Measurements from ENCODE around the gene AAR2. TPM values are rescaled to one million over a fixed set of nuclear protein-coding genes. Genes with fewer than 3 reads are reported as not detected.

AAR2 gene
- total RNA-seq, 1 experiment from 2014 or later: 22.5 TPM

- TF ChIP-seq GRHL2 (CRISPR knock-in tag; IDR thresholded peaks at IDR 0.05; ENCODE audit: insufficient replicate concordance, severe bottlenecking): no peak
- no peak for TF ChIP-seq ZMAT4 (CRISPR knock-in tag; IDR thresholded peaks at IDR 0.05)
These were observed 63.2 kb downstream of the AAR2 start (continued) for GRCh38 chr20:36299459-36299858.

DNA sequence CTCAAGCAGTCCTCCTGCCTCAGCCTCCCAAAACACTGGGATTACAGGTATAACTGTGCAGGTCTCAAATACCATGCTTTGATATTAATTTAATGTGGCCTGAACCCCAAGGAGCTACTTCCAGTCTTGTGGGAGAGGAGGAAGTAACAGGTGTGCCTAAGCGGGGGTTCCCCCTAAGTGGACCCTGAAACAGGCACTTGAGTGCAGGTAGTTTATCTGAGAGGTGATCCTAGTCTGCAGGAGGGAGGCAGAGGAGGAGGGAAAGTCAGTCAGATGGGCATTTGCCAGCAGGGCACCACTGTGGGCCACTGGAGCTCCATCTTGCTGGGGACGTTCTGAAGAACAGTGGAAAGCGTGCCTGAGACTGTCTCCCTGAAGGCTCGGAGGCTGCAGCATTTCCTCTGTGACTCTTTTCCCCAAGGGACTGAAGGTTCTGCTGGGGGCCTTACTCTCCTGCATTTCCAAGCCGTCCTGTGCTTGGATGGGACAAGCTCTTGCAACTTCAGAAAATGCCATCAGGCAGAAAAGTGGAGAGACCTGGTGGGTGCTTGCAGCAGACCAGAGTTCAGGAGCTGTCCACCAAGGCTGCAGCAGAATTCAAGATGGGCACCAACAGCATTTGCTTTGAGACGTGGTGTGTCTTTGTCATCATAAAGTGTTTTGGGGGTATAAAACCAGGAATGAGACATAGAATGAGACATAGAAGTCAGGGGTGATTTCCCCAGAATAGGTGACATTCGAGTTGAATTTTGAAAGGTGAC is 65.3 kb downstream of the AAR2 start:
- CTCF ChIA-PET: interaction anchor here (1.6 to 3.8 kb wide), 2 partner anchors 16 to 98 kb away, joined by 4 to 19 read pairs; no protein-coding TSS in a partner anchor
- POLR2A ChIA-PET: no interaction called here
- H3K4me3 Mint-ChIP-seq: no peak overlapping the region
- ATAC-seq (no peak), DNase-seq (ENCODE audit: low spot score) (no peak)
- H3K36me3 Mint-ChIP-seq: no peaks in the 10 kb centered on the region
- H3K27me3 Mint-ChIP-seq (ENCODE audit: low read depth): peaks cover 24% of the 10 kb centered on the region
- no peak overlapping the region for H3K27ac Mint-ChIP-seq
- TF ChIP-seq EMX1 (CRISPR knock-in tag; IDR thresholded peaks at IDR 0.05) (no peak), GRHL2 (CRISPR knock-in tag; IDR thresholded peaks at IDR 0.05; ENCODE audit: insufficient replicate concordance, severe bottlenecking) (no peak), CREB1 (CRISPR knock-in tag; IDR thresholded peaks at IDR 0.05) (no peak)
- peaks cover 13% of the 10 kb centered on the region for H3K4me1 Mint-ChIP-seq
- no peaks in the 10 kb centered on the region for H3K9me3 Mint-ChIP-seq

DNA sequence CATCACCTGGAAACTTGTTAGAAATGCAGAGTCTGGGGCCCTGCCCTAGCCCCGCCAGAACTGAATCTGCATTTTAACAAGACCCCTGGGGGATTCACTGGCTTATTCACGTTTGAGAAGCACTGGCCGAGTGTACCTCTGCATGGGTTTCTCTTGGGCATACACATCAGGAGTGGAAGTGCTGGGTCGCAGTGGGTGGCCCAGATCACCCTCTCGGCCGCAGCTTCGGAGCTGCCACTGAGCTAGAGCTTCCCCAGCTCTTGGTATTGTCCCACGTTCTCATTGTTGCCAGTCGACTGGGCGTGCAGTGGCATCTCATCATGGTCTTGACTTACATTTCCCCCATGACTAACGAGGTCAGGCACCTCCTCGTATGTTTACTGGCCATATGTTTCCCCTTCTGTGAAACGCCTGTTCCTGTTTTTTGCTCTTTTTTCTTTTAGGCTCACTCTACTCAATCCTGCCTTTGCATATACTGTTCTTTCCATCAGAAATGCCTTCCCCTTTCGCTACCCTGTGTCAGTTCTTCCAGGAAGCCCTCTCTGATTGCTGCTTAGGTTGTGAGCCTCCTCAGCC is 66.8 kb downstream of the AAR2 start:
- CTCF ChIA-PET: interaction anchor here (0.6 to 3.8 kb wide), 5 partner anchors 17 to 711 kb away, joined by 3 to 19 read pairs (median 4); no protein-coding TSS in a partner anchor
- TF ChIP-seq ATF1 (CRISPR knock-in tag; IDR thresholded peaks at IDR 0.05): no peak
- TF ChIP-seq ESRRA (CRISPR knock-in tag; IDR thresholded peaks at IDR 0.05; ENCODE audit: borderline replicate concordance): no peak
- TF ChIP-seq ZNF317 (CRISPR knock-in tag; IDR thresholded peaks at IDR 0.05; ENCODE audit: borderline replicate concordance, low read depth): no peak
- no peak for TF ChIP-seq NR1H2 (CRISPR knock-in tag; IDR thresholded peaks at IDR 0.05)
- TF ChIP-seq, protein P1, sequence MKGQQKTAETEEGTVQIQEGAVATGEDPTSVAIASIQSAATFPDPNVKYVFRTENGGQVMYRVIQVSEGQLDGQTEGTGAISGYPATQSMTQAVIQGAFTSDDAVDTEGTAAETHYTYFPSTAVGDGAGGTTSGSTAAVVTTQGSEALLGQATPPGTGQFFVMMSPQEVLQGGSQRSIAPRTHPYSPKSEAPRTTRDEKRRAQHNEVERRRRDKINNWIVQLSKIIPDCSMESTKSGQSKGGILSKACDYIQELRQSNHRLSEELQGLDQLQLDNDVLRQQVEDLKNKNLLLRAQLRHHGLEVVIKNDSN (CRISPR knock-in tag; IDR thresholded peaks at IDR 0.05): no peak
- no peak for TF ChIP-seq USF2 (CRISPR knock-in tag; IDR thresholded peaks at IDR 0.05)
- TF ChIP-seq ZNF425 (CRISPR knock-in tag; conservative IDR thresholded peaks at IDR 0.05): no peak
- no peak for TF ChIP-seq ATF3 (CRISPR knock-in tag; conservative IDR thresholded peaks at IDR 0.05)
- no peak for TF ChIP-seq MYBL2 (CRISPR knock-in tag; IDR thresholded peaks at IDR 0.05)
- ATAC-seq: no peak
- peaks cover 18% of the 10 kb centered on the region for H3K4me1 Mint-ChIP-seq
- H3K9me3 Mint-ChIP-seq: no peaks in the 10 kb centered on the region
- DNase-seq (ENCODE audit: low spot score): no peak
- no peaks in the 10 kb centered on the region for H3K36me3 Mint-ChIP-seq
- POLR2A ChIA-PET: no interaction called here
- H3K4me3 Mint-ChIP-seq: no peak overlapping the region
- H3K27ac Mint-ChIP-seq: no peak overlapping the region
- H3K27me3 Mint-ChIP-seq (ENCODE audit: low read depth): peaks cover 34% of the 10 kb centered on the region

- Mint-ChIP-seq H3K4me3 (no peak overlapping the region), H3K27ac (no peak overlapping the region), H3K4me1 (peaks cover 21% of the 10 kb centered on the region), H3K9me3 (no peaks in the 10 kb centered on the region), H3K36me3 (no peaks in the 10 kb centered on the region), H3K27me3 (ENCODE audit: low read depth) (peaks cover 40% of the 10 kb centered on the region)
- no peak for DNase-seq (ENCODE audit: low spot score)
- no peak for TF ChIP-seq ZNF532 (CRISPR knock-in tag; IDR thresholded peaks at IDR 0.05; ENCODE audit: borderline replicate concordance)
- TF ChIP-seq, protein P2, sequence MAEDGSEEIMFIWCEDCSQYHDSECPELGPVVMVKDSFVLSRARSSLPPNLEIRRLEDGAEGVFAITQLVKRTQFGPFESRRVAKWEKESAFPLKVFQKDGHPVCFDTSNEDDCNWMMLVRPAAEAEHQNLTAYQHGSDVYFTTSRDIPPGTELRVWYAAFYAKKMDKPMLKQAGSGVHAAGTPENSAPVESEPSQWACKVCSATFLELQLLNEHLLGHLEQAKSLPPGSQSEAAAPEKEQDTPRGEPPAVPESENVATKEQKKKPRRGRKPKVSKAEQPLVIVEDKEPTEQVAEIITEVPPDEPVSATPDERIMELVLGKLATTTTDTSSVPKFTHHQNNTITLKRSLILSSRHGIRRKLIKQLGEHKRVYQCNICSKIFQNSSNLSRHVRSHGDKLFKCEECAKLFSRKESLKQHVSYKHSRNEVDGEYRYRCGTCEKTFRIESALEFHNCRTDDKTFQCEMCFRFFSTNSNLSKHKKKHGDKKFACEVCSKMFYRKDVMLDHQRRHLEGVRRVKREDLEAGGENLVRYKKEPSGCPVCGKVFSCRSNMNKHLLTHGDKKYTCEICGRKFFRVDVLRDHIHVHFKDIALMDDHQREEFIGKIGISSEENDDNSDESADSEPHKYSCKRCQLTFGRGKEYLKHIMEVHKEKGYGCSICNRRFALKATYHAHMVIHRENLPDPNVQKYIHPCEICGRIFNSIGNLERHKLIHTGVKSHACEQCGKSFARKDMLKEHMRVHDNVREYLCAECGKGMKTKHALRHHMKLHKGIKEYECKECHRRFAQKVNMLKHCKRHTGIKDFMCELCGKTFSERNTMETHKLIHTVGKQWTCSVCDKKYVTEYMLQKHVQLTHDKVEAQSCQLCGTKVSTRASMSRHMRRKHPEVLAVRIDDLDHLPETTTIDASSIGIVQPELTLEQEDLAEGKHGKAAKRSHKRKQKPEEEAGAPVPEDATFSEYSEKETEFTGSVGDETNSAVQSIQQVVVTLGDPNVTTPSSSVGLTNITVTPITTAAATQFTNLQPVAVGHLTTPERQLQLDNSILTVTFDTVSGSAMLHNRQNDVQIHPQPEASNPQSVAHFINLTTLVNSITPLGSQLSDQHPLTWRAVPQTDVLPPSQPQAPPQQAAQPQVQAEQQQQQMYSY (CRISPR knock-in tag; IDR thresholded peaks at IDR 0.05): peak; percentile 78
- no peak for ATAC-seq
- ChIA-PET CTCF (interaction anchor here (1.8 to 3.8 kb wide), 2 partner anchors 96 to 101 kb away, joined by 9 to 19 read pairs; no protein-coding TSS in a partner anchor), POLR2A (no interaction called here)
These were observed 67.6 kb downstream of the AAR2 start for GRCh38 chr20:36303831-36304230.
